Skeletal muscle satellite cell (primary cell): Measurements from ENCODE around the gene EBF4. TPM values are rescaled to one million over a fixed set of nuclear protein-coding genes. Genes with fewer than 3 reads are reported as not detected.
"Not testable (repeated sequence)": the region's sequence is repeated elsewhere in the genome, so short reads cannot be mapped to it uniquely, and the experiment has no call there.

Source experiments
- H3K27me3 ChIP-seq: 2 replicates; pipeline ENCODE4 v1.7.0; 2013; ENCODE audit warnings: low read length; ENCODE audit not compliant: control insufficient read depth, insufficient read depth
- H3K36me3 ChIP-seq: 2 replicates; pipeline ENCODE4 v1.7.0; 2013; ENCODE audit warnings: mild to moderate bottlenecking, control low read depth, low read length; ENCODE audit not compliant: insufficient read depth
- H3K4me1 ChIP-seq: 2 replicates; pipeline ENCODE4 v1.7.0; 2013; ENCODE audit warnings: low read length; ENCODE audit not compliant: control insufficient read depth, insufficient read depth
- H3K4me2 ChIP-seq: 2 replicates; pipeline ENCODE4 v1.7.0; 2013; ENCODE audit warnings: mild to moderate bottlenecking, low read length
- H3K4me3 ChIP-seq: 2 replicates; pipeline ENCODE4 v1.7.0; 2013; ENCODE audit warnings: low read length
- H3K9ac ChIP-seq: 2 replicates; pipeline ENCODE4 v1.7.0; 2013; ENCODE audit warnings: mild to moderate bottlenecking, low read depth, low read length, moderate library complexity
- H3K9me3 ChIP-seq: replicated peaks from 2 replicates; pipeline ENCODE4 v1.7.0; 2013; ENCODE audit warnings: mild to moderate bottlenecking, control low read depth, low read length
- small RNA-seq: library from RNA; depleted of rRNA; stranded (forward); fragments of <200 nt; gene quantifications from one replicate; pipeline ENCODE3, GENCODE V24; 2012

Gene EBF4

GRCh38 chr20:2804041-2804828, 111.7 kb downstream of the EBF4 start:
- H3K27me3 ChIP-seq = peaks cover 85% of the 10 kb centered on the region
- H3K4me3 ChIP-seq = no peak overlapping the region

GRCh38 chr20:2804852-2805688, 112.5 kb downstream of the EBF4 start:
- Histone ChIP-seq H3K4me3 (no peak overlapping the region), H3K9ac (no peak overlapping the region), H3K4me1 (peaks cover 5% of the 10 kb centered on the region), H3K36me3 (no peaks in the 10 kb centered on the region), H3K4me2 (no peak overlapping the region), H3K27me3 (peaks cover 77% of the 10 kb centered on the region), H3K9me3 (peaks cover 7% of the 10 kb centered on the region)

More at GRCh38 chr20:2804041-2804828, 111.7 kb downstream of the EBF4 start:
- H3K4me1 ChIP-seq = peaks cover 5% of the 10 kb centered on the region
- H3K36me3 ChIP-seq = no peaks in the 10 kb centered on the region
- no peak overlapping the region for H3K4me2 ChIP-seq
- no peak overlapping the region for H3K9ac ChIP-seq
- peaks cover 7% of the 10 kb centered on the region for H3K9me3 ChIP-seq

- Histone ChIP-seq H3K27me3 (peaks cover 71% of the 10 kb centered on the region), H3K36me3 (no peaks in the 10 kb centered on the region), H3K4me2 (no peak overlapping the region), H3K9me3 (peaks cover 7% of the 10 kb centered on the region), H3K9ac (no peak overlapping the region), H3K4me3 (no peak overlapping the region), H3K4me1 (peaks cover 5% of the 10 kb centered on the region)
Observed at GRCh38 chr20:2805689-2806350, 113.2 kb downstream of the EBF4 start.

GRCh38 chr20:2806351-2806701, 113.7 kb downstream of the EBF4 start:
- no peak overlapping the region for H3K9ac ChIP-seq
- H3K4me3 ChIP-seq = no peak overlapping the region
- peaks cover 2% of the 10 kb centered on the region for H3K9me3 ChIP-seq
- H3K4me1 ChIP-seq = peaks cover 5% of the 10 kb centered on the region
- no peaks in the 10 kb centered on the region for H3K36me3 ChIP-seq
- H3K27me3 ChIP-seq = peaks cover 65% of the 10 kb centered on the region
- H3K4me2 ChIP-seq = no peak overlapping the region

- H3K4me2 ChIP-seq = no peak overlapping the region
- no peaks in the 10 kb centered on the region for H3K9me3 ChIP-seq
- no peaks in the 10 kb centered on the region for H3K36me3 ChIP-seq
- H3K4me1 ChIP-seq = peaks cover 5% of the 10 kb centered on the region
- peaks cover 60% of the 10 kb centered on the region for H3K27me3 ChIP-seq
- no peak overlapping the region for H3K9ac ChIP-seq
- no peak overlapping the region for H3K4me3 ChIP-seq
Observed at GRCh38 chr20:2807019-2807418, 114.4 kb downstream of the EBF4 start.

- H3K9me3 ChIP-seq, H3K9ac ChIP-seq, H3K4me1 ChIP-seq, H3K36me3 ChIP-seq, H3K4me2 ChIP-seq, H3K4me3 ChIP-seq: not testable (repeated sequence)
- H3K27me3 ChIP-seq = peaks cover 52% of the 10 kb centered on the region
Observed at GRCh38 chr20:2807929-2808328, 115.3 kb downstream of the EBF4 start.

- Histone ChIP-seq H3K4me1 (peaks cover 14% of the 10 kb centered on the region), H3K9ac (no peak overlapping the region), H3K36me3 (no peaks in the 10 kb centered on the region), H3K4me2 (no peak overlapping the region), H3K9me3 (no peaks in the 10 kb centered on the region), H3K27me3 (peaks cover 38% of the 10 kb centered on the region), H3K4me3 (no peak overlapping the region)
Observed at GRCh38 chr20:2809690-2810089, 117.1 kb downstream of the EBF4 start.

Small RNAs within 50 kb of the gene (small RNA-seq; reads per million reads assigned to genes)
- not detected for gene SNORA51
- gene SNORD110 = not detected
- not detected for gene SNORD56
- gene SNORD57 = not detected
- gene SNORD86 = not detected
